ENCODE results near the gene SHISAL2A. TPM values are rescaled to one million over a fixed set of nuclear protein-coding genes. Genes with fewer than 3 reads are reported as not detected.
A peak's percentile ranks its signal among the peaks of the same experiment; 100 is the strongest.

The SHISAL2A gene
- total and polyA plus RNA-seq, 2 of the 13 experiments (the other 11 are each of a cell fraction or from before 2014, with no cell fraction given) = not detected

- TF ChIP-seq ZNF556 (CRISPR knock-in tag; IDR thresholded peaks at IDR 0.05; ENCODE audit: borderline replicate concordance) (peak; percentile 70; the same call in 1 of the 2 replicates), ZNF772 (CRISPR knock-in tag; IDR thresholded peaks at IDR 0.05) (peak; percentile 66), MYPOP (CRISPR knock-in tag; IDR thresholded peaks at IDR 0.05) (peak; percentile 88), ZFP36L2 (CRISPR knock-in tag; IDR thresholded peaks at IDR 0.05) (no peak), ZNF124 (CRISPR knock-in tag; IDR thresholded peaks at IDR 0.05) (no peak), PAXIP1 (CRISPR knock-in tag; conservative IDR thresholded peaks at IDR 0.05) (peak; percentile 53; the same call in 1 of the 2 replicates), ZNF432 (CRISPR knock-in tag; IDR thresholded peaks at IDR 0.05; ENCODE audit: borderline replicate concordance) (no peak), CEBPZ (IDR thresholded peaks at IDR 0.05; ENCODE audit: low read length) (no peak), ZNF335 (CRISPR knock-in tag; IDR thresholded peaks at IDR 0.05) (0 out of 2 replicates have a peak, but pooled peaks have one; percentile 35), ZNF891 (CRISPR knock-in tag; IDR thresholded peaks at IDR 0.05) (peak; percentile 96), ZNF777 (CRISPR knock-in tag; IDR thresholded peaks at IDR 0.05) (peak; percentile 66), FOXP1 (IDR thresholded peaks at IDR 0.05) (no peak), FOXP1 (CRISPR knock-in tag; IDR thresholded peaks at IDR 0.05) (peak; percentile 16; the same call in 1 of the 2 replicates), AKAP8 (CRISPR knock-in tag; IDR thresholded peaks at IDR 0.05) (no peak), CSRNP2 (CRISPR knock-in tag; conservative IDR thresholded peaks at IDR 0.05; ENCODE audit: low read depth) (0 out of 2 replicates have a peak, but pooled peaks have one; percentile 60), NFE2L1 (CRISPR knock-in tag; IDR thresholded peaks at IDR 0.05; ENCODE audit: borderline replicate concordance) (0 out of 2 replicates have a peak, but pooled peaks have one; percentile 29), RFXAP (CRISPR knock-in tag; IDR thresholded peaks at IDR 0.05; ENCODE audit: borderline replicate concordance) (peak; percentile 75; the same call in 1 of the 2 replicates), TIGD3 (CRISPR knock-in tag; IDR thresholded peaks at IDR 0.05; ENCODE audit: borderline replicate concordance) (peak; percentile 52; the same call in 1 of the 2 replicates)
Observed at GRCh38 chr1:52697795-52698674, 65.1 kb downstream of the SHISAL2A start, which contains the start of gene COA7 (continued).

All from HepG2 (cell line).